Calu3 (cell line): Measurements from ENCODE around the gene HTR7. TPM values are rescaled to one million over a fixed set of nuclear protein-coding genes. Genes with fewer than 3 reads are reported as not detected.

Experiments used
- BruUV-seq: library from RNA; stranded (reverse); fragments of 400-500 nt; replicated peaks from 2 replicates; lab custom pipeline; 2021; lab: Mats Ljungman, UMichigan
- CTCF ChIA-PET: fragments of 300-600 bp; sonication (Branson Sonifier 250); formaldehyde crosslinking; loops from one replicate; lab custom pipeline; 2022; ENCODE audit warnings: antibody characterized with exemption; lab: Charles Lee
- DNase-seq: peaks from one replicate; pipeline ENCODE4 v3.0.0; 2022
- H3K27ac Mint-ChIP-seq: one replicate; pipeline ENCODE4 v1.8.0; 2022; ENCODE audit warnings: mixed read lengths; ENCODE audit not compliant: unreplicated experiment
- H3K27me3 Mint-ChIP-seq: one replicate; pipeline ENCODE4 v1.8.0; 2022; ENCODE audit warnings: mixed read lengths; ENCODE audit not compliant: unreplicated experiment
- H3K36me3 Mint-ChIP-seq: one replicate; pipeline ENCODE4 v1.8.0; 2022; ENCODE audit warnings: mild to moderate bottlenecking, moderate library complexity, mixed read lengths; ENCODE audit not compliant: insufficient read depth, unreplicated experiment
- H3K4me1 Mint-ChIP-seq: one replicate; pipeline ENCODE4 v1.8.0; 2022; ENCODE audit warnings: mild to moderate bottlenecking, low read depth, mixed read lengths; ENCODE audit not compliant: unreplicated experiment
- H3K4me3 Mint-ChIP-seq: one replicate; pipeline ENCODE4 v1.8.0; 2022; ENCODE audit warnings: mild to moderate bottlenecking, low read depth, moderate library complexity, mixed read lengths; ENCODE audit not compliant: unreplicated experiment
- H3K9me3 Mint-ChIP-seq: one replicate; pipeline ENCODE4 v1.8.0; 2022; ENCODE audit warnings: low read depth, mixed read lengths; ENCODE audit not compliant: unreplicated experiment
- CTCF ChIP-seq: fragments of 200-600 bp; IDR thresholded peaks from one replicate; pipeline ENCODE4 v1.8.0; 2022; ENCODE audit warnings: antibody characterized with exemption; ENCODE audit not compliant: unreplicated experiment
- intact Hi-C: fragments of 100-400 bp; cut with micrococcal nuclease; formaldehyde crosslinking; loops from one replicate; pipeline ENCODE4 v1.10.0; 2022; ENCODE audit not compliant: unreplicated experiment
- total RNA-seq: library from RNA; stranded (reverse); gene quantifications from 2 replicates; pipeline ENCODE4 v1.2.3, GENCODE V29; 2022

The HTR7 gene
- total RNA-seq, 1 experiment from 2014 or later: 0.12 TPM

GRCh38 chr10:90804354-90804753, 53.5 kb downstream of the HTR7 start:
- H3K4me3 Mint-ChIP-seq: no peak overlapping the region
- no peaks in the 10 kb centered on the region for H3K36me3 Mint-ChIP-seq
- BruUV-seq: no TSS peak
- no peak overlapping the region for H3K27ac Mint-ChIP-seq
- CTCF ChIA-PET: no interaction called here
- intact Hi-C loops: no loop called here
- TF ChIP-seq CTCF: no peak
- H3K27me3 Mint-ChIP-seq: no peaks in the 10 kb centered on the region
- no peak for DNase-seq
- H3K4me1 Mint-ChIP-seq: no peaks in the 10 kb centered on the region
- no peaks in the 10 kb centered on the region for H3K9me3 Mint-ChIP-seq

DNA sequence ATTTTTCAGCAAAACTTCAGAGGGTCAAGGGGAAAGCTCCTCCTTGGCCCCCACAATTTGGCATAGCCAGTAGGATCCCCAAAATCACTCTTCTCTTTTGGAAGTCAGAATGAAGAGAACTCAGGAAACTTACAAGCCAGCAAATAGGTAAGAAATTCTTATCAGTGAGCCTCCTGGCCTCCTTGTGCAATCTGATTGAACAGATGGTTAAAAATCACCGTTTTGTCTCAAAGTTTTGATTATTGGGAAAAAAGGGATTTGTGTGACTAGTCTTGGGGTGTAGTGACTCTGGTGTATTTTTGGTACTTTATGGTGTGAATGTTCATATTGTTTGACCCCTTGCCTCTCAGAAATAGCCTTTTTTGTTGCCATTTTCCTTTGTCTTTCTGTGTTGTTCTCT, 56.2 kb downstream of the HTR7 start:
- no peak overlapping the region for H3K4me3 Mint-ChIP-seq
- CTCF ChIA-PET: no interaction called here
- H3K27ac Mint-ChIP-seq: no peak overlapping the region
- no peak for DNase-seq
- no peak for TF ChIP-seq CTCF
- intact Hi-C loops: no loop called here
- H3K36me3 Mint-ChIP-seq: no peaks in the 10 kb centered on the region
- no peaks in the 10 kb centered on the region for H3K9me3 Mint-ChIP-seq
- no peaks in the 10 kb centered on the region for H3K4me1 Mint-ChIP-seq
- BruUV-seq: no TSS peak
- H3K27me3 Mint-ChIP-seq: no peaks in the 10 kb centered on the region

- Mint-ChIP-seq H3K4me1 (no peaks in the 10 kb centered on the region), H3K36me3 (no peaks in the 10 kb centered on the region), H3K9me3 (no peaks in the 10 kb centered on the region), H3K27ac (no peak overlapping the region), H3K27me3 (peaks cover 10% of the 10 kb centered on the region), H3K4me3 (no peak overlapping the region)
- intact Hi-C loops: no loop called here
- no peak for TF ChIP-seq CTCF
- BruUV-seq: no TSS peak
- CTCF ChIA-PET: no interaction called here
- no peak for DNase-seq
These were observed 57.5 kb downstream of the HTR7 start for GRCh38 chr10:90800232-90800796.

- Mint-ChIP-seq H3K4me3 (no peak overlapping the region), H3K36me3 (no peaks in the 10 kb centered on the region), H3K4me1 (no peaks in the 10 kb centered on the region), H3K27me3 (peaks cover 20% of the 10 kb centered on the region), H3K27ac (no peak overlapping the region), H3K9me3 (no peaks in the 10 kb centered on the region)
- intact Hi-C loops: no loop called here
- CTCF ChIA-PET: no interaction called here
- no TSS peak for BruUV-seq
- DNase-seq: no peak
- TF ChIP-seq CTCF: no peak
These were observed 58.7 kb downstream of the HTR7 start for GRCh38 chr10:90799172-90799571.
